Urothelium cell line (cell line): Measurements from ENCODE around the gene FAM72C.
"Not testable (repeated sequence)": the region's sequence is repeated elsewhere in the genome, so short reads cannot be mapped to it uniquely, and the experiment has no call there.

Source experiments
- DNase-seq: peaks from one replicate; pipeline ENCODE4 v3.0.0; 2011; ENCODE audit warnings: low spot score, mixed read lengths
- FAIRE-seq: peaks from 2 replicates; lab custom pipeline; 2011; peaks lifted over from hg19 to GRCh38; lab: Jason Lieb, UNC

FAM72C gene

GRCh38 chr1:143987868-143988267 is 16.1 kb upstream of the FAM72C start:
- FAIRE-seq, DNase-seq: not testable (repeated sequence)

- DNase-seq, FAIRE-seq: not testable (repeated sequence)
Observed at GRCh38 chr1:143984721-143985473, 13.1 kb upstream of the FAM72C start.

- FAIRE-seq, result not testable (repeated sequence)
Observed at GRCh38 chr1:143974416-143974815, 2.6 kb upstream of the FAM72C start.

GRCh38 chr1:143973876-143974414 is 2.2 kb upstream of the FAM72C start:
- not testable (repeated sequence) for DNase-seq, FAIRE-seq

More at GRCh38 chr1:143974416-143974815, 2.6 kb upstream of the FAM72C start:
- not testable (repeated sequence) for DNase-seq

- not testable (repeated sequence) for FAIRE-seq, DNase-seq
Observed at GRCh38 chr1:143972753-143973326, 1.1 kb upstream of the FAM72C start.

GRCh38 chr1:143965860-143966259 is 5.9 kb downstream of the FAM72C start:
- not testable (repeated sequence) for DNase-seq, FAIRE-seq

- DNase-seq, FAIRE-seq: not testable (repeated sequence)
Observed at GRCh38 chr1:143964294-143964693, 7.5 kb downstream of the FAM72C start.

GRCh38 chr1:143955930-143956329 is 15.9 kb downstream of the FAM72C start:
- not testable (repeated sequence) for DNase-seq, FAIRE-seq

GRCh38 chr1:143952913-143953312 is 18.9 kb downstream of the FAM72C start:
- not testable (repeated sequence) for DNase-seq, FAIRE-seq

GRCh38 chr1:143951485-143952391 is 20.0 kb downstream of the FAM72C start:
- FAIRE-seq, DNase-seq: not testable (repeated sequence)

- not testable (repeated sequence) for FAIRE-seq
Observed at GRCh38 chr1:143947749-143948148, 24.0 kb downstream of the FAM72C start.

GRCh38 chr1:143945253-143945652 is 26.5 kb downstream of the FAM72C start:
- not testable (repeated sequence) for FAIRE-seq, DNase-seq

More at GRCh38 chr1:143947749-143948148, 24.0 kb downstream of the FAM72C start:
- DNase-seq, result not testable (repeated sequence)

GRCh38 chr1:143944576-143945240 is 27.1 kb downstream of the FAM72C start:
- DNase-seq, FAIRE-seq: not testable (repeated sequence)

- not testable (repeated sequence) for FAIRE-seq, DNase-seq
Observed at GRCh38 chr1:143943319-143943978, 28.3 kb downstream of the FAM72C start.

GRCh38 chr1:143942238-143942860 is 29.4 kb downstream of the FAM72C start:
- not testable (repeated sequence) for FAIRE-seq, DNase-seq

- DNase-seq, FAIRE-seq: not testable (repeated sequence)
Observed at GRCh38 chr1:143939666-143940065, 32.1 kb downstream of the FAM72C start.

GRCh38 chr1:143938922-143939321 is 32.9 kb downstream of the FAM72C start:
- DNase-seq, FAIRE-seq: not testable (repeated sequence)

- DNase-seq, FAIRE-seq: not testable (repeated sequence)
Observed at GRCh38 chr1:143936457-143937115, 35.2 kb downstream of the FAM72C start.
